ENCODE results near the gene COX5A.

COX5A gene

GRCh38 chr15:74878273-74878672, 59.6 kb downstream of the COX5A start:
- in situ Hi-C loops (cut with HindIII; ENCODE audit: low sequenced_read_pairs): no loop called here

DNA sequence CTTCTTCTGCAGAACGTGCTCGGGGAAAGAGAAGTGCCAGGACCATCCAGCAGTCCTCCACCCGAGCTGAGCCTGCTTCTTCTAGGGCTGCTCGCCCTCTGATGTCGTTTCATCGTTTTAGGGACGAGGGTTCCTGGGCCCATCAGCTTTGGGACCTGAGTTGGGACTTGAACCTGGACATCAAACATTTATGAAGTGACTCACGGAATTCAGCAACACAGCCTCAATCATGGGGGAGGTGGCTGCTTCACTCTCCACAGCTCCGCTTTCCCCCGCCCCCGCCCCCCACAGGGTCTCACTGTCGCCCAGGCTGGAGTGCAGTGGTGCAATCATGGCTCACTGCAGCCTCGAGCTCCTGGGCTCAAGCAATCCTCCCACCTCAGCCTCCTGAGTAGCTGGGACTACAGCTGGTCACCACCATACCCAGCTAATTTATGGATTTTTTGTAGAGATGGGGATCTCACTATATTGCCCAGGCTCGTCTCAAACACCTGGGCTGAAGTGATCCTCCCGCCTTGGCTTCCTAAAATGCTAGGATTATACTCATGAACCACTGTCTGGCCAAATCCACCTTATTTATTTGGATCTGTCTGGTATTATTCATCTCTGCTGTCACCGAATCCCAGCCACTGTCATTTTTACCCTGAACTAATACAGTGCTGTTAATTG, 64.0 kb downstream of the COX5A start:
- in situ Hi-C loops (cut with HindIII; ENCODE audit: low sequenced_read_pairs): no loop called here

DNA sequence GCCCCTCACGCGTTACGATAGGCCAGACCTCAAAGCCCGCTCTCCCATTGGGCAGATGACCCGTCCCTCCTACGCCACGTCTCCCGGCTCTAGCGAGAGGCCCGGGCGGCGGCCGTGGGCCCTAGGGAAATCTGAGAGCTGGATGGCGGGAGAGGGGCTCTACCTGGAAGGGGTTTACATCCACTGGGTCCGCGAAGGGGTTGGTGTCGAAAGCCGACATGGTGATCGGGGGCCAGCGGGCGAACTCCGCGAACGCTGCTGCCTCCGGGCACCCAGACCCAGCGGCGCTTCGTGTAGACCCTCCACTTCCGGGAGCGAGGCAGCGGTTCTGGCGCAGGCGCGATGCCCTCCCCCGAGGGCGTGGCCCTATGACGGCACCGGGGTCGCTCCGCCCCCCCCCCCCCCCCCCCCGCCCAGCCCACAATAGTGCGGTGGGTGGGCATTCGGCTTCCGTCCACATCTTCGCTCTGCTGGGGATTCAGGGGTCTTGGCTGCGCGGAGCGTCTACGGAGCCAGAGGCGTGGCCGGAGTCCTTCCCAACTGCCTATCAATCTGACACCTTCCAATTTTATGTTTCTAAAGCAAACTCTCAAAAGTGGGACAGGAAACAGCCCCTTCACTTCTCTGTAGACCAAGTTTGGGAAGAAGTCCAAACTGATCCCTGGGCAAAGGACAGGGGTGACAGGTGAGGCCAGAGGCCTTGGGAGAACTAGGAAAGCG, 64.7 kb downstream of the COX5A start, which contains the start of gene SCAMP2:
SCAMP2 (minus strand) TSS at position 330 of the 720 bp plus-strand sequence; CDS start at position 220, 110 bp downstream.
- in situ Hi-C loops (cut with HindIII; ENCODE audit: low sequenced_read_pairs): no loop called here

DNA sequence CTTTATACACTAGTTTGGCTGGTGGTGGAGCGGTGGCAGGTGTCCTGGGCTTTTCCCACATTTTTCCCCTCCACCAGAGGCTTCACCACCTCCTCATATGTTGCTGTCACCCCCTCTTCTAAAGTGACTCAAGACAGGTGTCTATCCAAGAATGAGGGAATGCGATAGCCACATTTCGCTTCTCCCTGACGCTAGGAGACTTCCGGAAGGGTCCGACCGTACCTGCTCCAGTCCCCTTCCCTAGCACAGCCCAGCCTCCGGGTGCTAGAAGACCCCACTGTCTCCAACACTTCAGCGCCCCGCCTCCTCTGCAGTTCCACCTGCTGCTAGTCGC, 65.2 kb downstream of the COX5A start:
- in situ Hi-C loops (cut with HindIII; ENCODE audit: low sequenced_read_pairs): no loop called here

DNA sequence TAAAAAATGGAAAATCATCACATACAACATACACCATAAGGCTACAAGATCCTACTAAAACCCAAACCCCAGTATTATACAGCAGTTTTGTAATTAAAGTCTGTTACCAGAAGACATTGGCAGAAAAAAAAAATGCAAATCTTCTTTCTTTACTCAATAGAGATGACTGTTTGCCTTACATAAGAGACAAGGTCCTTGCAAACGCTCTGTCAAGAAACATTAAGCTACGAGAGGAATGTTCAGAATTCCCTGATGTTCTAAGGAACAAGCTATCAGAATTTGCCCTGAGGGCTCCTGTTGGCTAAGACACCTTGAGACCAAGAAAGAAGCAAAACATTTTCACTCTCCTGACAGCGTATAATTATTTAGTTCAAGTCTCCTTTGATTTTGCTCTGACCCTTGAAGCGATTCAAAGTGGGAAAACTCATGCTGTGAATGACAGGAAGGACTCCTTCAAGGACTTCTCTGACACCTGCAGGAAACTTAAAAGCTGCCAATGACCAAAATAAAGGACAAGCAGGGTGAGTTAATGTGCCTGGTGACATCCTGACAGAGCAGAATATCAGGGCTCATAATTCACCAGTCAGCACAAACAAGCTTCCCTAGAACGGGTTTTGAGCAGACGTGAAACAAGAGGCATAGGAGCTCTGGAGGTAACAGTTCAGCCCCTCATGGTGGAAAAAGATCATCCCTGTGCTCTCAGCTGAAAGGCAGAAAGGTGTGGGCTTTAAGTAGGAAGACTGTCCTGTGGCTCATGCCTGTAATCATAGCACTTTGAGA, 67.2 kb downstream of the COX5A start:
- in situ Hi-C loops (cut with HindIII; ENCODE audit: low sequenced_read_pairs): no loop called here
